Measurements from ENCODE around the gene OR2K2.
"Not testable (repeated sequence)": the region's sequence is repeated elsewhere in the genome, so short reads cannot be mapped to it uniquely, and the experiment has no call there.

Gene OR2K2

GRCh38 chr9:111297066-111297824, 32.8 kb downstream of the OR2K2 start:
- DNase-seq: no peak

- DNase-seq: no peak
Measured at GRCh38 chr9:111294691-111295451, 35.2 kb downstream of the OR2K2 start.

DNA sequence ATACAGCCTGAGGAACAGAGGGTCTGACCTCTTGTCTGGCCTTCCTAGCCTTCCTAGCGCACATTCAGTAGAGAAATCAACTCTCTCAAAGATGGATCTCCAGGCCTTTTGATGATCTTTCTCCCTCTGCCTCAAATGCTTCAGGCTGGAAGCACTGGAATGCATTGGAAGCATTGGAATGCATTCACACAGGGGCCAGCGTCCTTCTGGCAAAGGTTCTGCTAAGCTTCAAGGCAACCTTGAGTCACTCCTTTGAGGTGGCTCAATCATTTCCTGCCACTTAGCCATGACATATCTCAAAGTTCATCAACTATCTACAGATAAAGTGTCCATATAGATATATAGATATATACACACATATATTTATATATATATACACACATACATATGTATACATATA, 42.9 kb downstream of the OR2K2 start:
- DNase-seq: peak; percentile 92

- DNase-seq: no peak
Measured at GRCh38 chr9:111284703-111285102, 45.3 kb downstream of the OR2K2 start.

- no peak for DNase-seq
Measured at GRCh38 chr9:111282845-111283244, 47.2 kb downstream of the OR2K2 start.

DNA sequence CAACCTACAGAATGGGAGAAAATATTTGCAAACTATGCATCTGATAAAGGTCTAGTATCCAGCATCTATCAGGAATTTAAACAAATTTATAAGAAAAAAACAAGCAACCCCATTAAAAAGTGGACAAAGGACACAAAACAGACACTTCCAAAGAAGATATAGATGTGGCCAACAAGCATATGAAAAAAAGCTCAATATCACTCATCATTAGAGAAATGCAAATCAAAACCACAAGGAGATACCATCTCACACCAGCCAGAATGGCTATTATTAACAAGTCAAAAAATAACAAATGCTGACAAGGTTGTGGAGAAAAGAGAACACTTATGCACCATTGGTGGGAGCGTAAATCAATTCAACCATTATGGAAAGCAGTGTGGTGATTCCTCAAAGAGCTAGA, 49.2 kb downstream of the OR2K2 start:
- not testable (repeated sequence) for DNase-seq

All from islet precursor cell (in vitro differentiated cells).